Stimulated activated memory B cell treated with anti-CD40 and anti-IgM and Interleukin-4, amounts not matched to agents 10 μg/mL and 1 μg/mL and 100 μg/mL, for 72 hours (primary cell): Measurements from ENCODE around the gene GRM4.

ENCODE experiments used
- ATAC-seq: fragments of 150-1000 bp; cut with Tn5 transposase; 2 replicates; pipeline ENCODE4 v1.10.0; 2021
- H3K27ac Mint-ChIP-seq: one replicate; pipeline ENCODE4 v1.8.0; 2022; ENCODE audit warnings: mild to moderate bottlenecking, mixed read lengths
- H3K27me3 Mint-ChIP-seq: one replicate; pipeline ENCODE4 v1.8.0; 2022; ENCODE audit warnings: mixed read lengths
- H3K36me3 Mint-ChIP-seq: one replicate; pipeline ENCODE4 v1.8.0; 2022; ENCODE audit warnings: mixed read lengths
- H3K4me1 Mint-ChIP-seq: one replicate; pipeline ENCODE4 v1.8.0; 2022; ENCODE audit warnings: mixed read lengths
- H3K4me3 Mint-ChIP-seq: one replicate; pipeline ENCODE4 v1.8.0; 2022; ENCODE audit warnings: mild to moderate bottlenecking, moderate library complexity, mixed read lengths
- H3K9me3 Mint-ChIP-seq: one replicate; pipeline ENCODE4 v1.8.0; 2022; ENCODE audit warnings: mixed read lengths

The GRM4 gene

DNA sequence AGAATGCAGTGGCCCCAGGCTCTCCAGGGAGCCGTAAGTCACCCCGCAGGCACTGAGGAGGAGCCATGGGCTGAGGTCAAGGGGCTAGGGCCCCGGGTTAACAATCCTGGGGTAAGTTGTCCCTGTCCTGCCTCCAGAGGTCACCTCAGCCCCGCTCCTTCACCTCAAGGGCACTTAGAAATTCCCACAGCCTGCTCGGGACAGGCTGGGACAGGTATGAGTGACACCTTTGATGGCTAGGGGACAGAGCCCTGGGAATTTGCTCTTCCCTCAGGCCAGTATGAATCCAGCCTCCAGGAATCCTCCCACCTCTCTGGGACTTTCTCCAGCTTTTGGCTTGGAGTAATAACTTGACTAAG, 3.5 kb upstream of the GRM4 start:
- Mint-ChIP-seq H3K27me3 (peaks cover 84% of the 10 kb centered on the region), H3K4me3 (no peak overlapping the region), H3K36me3 (no peaks in the 10 kb centered on the region), H3K9me3 (no peaks in the 10 kb centered on the region), H3K27ac (no peak overlapping the region), H3K4me1 (peaks cover 25% of the 10 kb centered on the region)
- ATAC-seq: no peak

DNA sequence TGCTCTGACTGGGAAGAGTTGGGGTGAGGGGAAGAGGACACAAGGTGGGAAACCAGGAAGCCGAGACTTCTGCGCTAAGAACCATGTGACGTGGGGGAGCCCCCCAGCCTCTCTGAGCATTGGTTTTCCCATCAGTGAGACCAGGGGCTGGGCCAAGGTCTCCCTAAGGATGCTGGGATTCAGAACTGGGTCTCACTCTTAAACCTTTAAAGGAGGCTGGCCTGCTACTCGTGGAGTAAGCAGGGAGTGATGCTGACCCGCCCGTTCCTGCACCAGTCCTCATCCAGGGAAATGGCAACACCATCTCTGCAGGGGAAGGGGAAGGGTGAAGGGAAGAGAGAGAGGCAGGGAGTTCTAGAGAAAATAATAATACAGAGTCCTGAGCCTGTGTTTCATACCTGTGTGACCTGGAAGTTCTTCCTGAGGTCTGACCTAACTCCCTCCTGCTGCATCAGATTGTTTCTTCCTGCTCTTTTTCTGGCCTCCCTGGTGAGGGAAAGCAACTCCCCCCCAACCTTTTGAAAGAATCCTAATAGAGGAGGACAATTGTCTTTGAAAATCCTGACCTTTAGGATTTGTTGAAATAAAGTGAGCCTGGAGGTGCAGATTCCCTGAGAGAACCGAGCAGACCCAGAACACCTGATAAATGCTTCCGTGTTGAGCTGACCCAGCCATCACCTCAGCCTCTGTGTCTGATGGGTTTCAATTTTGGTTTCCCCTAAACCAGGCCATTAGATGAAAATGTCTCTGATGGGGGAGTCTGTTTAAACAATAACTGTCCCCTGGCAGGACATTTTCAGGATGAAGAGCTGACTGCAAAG, 3.0 kb upstream of the GRM4 start:
- H3K27ac Mint-ChIP-seq: no peak overlapping the region
- H3K36me3 Mint-ChIP-seq: no peaks in the 10 kb centered on the region
- no peak for ATAC-seq
- no peaks in the 10 kb centered on the region for H3K9me3 Mint-ChIP-seq
- peaks cover 84% of the 10 kb centered on the region for H3K27me3 Mint-ChIP-seq
- no peak overlapping the region for H3K4me3 Mint-ChIP-seq
- peaks cover 24% of the 10 kb centered on the region for H3K4me1 Mint-ChIP-seq

DNA sequence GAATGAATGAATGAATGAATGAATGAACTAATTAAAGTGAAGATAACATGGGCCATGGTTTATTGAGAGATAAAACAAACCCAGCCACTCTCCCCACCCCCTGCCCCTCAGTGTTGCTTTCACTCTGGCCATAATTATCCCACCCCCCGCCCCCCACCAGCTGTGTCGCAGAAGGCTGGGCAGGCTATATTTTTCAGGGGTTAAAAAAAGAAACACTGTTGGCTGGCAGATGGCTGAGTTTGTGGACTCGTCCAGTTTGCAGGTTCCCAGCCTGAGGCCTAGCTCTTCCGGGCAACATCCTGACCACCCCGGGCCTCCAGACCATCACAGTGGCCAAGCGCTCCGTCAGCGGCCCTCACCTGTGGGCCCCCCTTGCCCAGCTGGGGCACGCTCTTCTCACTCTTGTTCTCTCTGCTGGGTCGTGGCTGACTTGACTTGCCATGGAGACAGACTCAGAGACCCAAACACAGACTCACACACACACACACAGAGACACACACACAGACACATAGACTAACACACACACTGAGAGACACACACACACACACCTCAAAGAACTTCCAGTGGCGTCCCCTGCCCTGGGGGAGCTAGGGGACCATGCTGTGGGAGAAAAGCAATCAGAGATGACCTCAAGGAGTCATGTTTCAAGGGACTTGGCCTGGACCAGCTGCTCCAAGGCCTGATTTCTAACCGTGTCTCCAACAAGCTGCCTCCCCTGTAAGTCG, 2.2 kb upstream of the GRM4 start:
- H3K4me3 Mint-ChIP-seq: no peak overlapping the region
- no peak for ATAC-seq
- no peaks in the 10 kb centered on the region for H3K9me3 Mint-ChIP-seq
- no peak overlapping the region for H3K27ac Mint-ChIP-seq
- H3K4me1 Mint-ChIP-seq: peaks cover 25% of the 10 kb centered on the region
- H3K27me3 Mint-ChIP-seq: peaks cover 84% of the 10 kb centered on the region
- H3K36me3 Mint-ChIP-seq: no peaks in the 10 kb centered on the region

DNA sequence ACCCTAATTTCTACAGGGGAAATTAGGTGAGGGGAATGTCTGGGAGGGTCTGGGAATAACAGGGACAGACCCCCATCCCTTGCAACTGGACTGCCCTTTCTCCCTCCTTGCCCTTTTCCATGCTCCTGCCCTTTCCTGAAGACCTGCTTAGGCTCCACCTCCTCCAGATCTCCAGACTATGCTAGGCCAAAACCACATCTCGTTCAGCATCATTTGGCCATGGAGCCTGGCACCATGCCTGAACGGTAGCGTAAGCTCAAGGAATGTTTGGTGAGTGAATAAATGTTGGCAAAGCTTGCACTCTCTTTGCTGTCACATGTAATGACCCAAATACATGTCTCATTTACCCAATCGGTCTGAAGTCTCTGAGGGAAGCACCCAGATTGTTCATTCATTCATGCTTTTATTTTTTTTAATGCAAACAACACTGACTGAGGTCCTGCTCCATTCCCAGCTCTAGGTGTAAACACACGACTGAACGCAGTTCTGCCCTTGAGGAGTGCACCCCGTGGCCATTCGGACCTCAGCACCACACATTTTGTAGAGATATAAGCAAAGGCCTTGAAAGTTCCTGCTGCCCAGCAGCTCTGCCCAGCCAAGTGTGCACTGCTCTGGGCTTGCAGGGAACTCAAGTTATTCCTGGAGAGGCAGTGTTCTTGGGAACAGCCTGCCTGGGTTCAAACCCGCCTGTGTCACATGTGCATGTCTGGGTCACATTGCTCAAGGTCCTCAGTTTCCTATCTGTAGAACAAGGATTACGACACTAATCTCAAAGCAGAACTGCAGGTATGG, 1.1 kb upstream of the GRM4 start:
- ATAC-seq: no peak
- Mint-ChIP-seq H3K36me3 (no peaks in the 10 kb centered on the region), H3K27ac (no peak overlapping the region), H3K27me3 (peaks cover 84% of the 10 kb centered on the region), H3K4me1 (peaks cover 31% of the 10 kb centered on the region), H3K9me3 (no peaks in the 10 kb centered on the region), H3K4me3 (no peak overlapping the region)

DNA sequence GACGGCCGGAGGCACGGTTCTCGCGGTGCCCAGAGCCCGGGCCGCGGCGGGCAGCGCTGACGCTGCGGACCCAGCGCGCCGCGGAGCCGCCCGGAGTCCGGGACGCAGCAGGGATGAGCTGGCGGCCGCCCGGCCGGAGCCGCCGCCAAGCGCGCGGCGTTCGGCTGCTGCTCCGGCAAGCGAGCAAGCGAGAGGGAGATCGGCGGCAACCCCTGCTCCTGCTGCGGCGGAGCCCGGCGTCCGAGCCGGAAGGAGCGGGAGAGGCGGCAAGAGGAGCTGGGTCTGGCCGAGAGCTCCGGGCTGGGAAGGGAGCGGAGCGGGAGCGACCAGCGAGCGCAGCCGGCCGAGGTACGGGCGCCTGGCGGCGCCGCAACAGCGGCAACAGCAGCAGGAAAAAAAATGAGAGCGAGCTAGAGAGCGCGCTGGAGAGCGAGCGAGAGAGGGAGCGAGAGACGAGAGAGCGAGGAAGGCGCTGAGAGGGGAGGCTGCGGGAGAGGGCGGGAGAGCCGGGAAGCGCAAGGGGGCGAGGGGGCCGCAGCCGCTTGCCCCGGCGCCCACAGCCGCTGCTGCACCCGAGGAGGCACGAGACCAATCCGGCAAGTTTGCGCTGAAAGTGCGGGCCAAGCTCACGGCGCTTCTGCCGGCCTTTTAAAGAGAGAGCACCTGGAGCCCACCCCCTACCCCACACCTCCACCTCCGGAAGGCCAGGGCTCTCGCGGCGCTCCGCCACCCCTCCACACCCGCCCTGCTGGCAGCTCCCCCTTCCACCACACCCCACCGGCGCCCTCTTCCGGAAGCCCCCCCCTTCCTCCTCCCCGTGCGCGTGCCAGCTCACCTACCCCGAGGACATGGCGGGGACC, 496 bp downstream of the GRM4 start:
- peaks cover 84% of the 10 kb centered on the region for H3K27me3 Mint-ChIP-seq
- H3K27ac Mint-ChIP-seq: no peak overlapping the region
- H3K9me3 Mint-ChIP-seq: no peaks in the 10 kb centered on the region
- H3K4me3 Mint-ChIP-seq: peak overlapping the region; percentile 77
- H3K36me3 Mint-ChIP-seq: no peaks in the 10 kb centered on the region
- ATAC-seq: peak; percentile 41
- peaks cover 31% of the 10 kb centered on the region for H3K4me1 Mint-ChIP-seq

DNA sequence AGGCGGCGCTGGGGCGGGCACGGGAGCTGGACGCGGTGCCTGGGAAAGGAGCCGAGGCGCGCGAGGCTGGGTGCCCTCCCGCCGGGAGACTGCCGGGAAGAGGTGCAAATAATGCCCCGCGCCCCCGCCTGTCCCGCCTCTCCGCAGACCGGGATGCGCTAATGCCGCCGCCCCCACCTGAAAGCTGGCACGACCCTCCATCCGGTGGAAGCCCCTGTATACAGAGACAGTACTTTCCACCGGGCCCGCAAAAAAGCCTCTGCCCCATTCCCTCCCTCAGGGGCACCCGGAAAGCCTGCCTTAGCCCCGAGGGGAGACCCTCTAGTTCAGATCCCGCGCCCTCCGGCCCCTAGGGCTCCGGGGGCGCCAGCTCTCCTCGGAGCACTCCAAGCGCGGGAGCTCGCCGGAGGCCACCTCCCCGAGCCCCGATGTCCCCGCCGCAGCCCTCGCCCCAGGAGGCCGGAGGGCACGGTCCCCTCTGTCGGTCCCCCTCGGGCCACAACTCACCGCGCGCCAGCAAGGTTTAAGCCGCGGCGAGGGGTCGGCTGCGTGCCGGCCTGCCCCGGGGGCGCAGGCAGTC, 1.2 kb downstream of the GRM4 start:
- Mint-ChIP-seq H3K27ac (no peak overlapping the region), H3K27me3 (peaks cover 84% of the 10 kb centered on the region), H3K9me3 (no peaks in the 10 kb centered on the region), H3K4me1 (peaks cover 31% of the 10 kb centered on the region), H3K36me3 (no peaks in the 10 kb centered on the region), H3K4me3 (peak overlapping the region; percentile 51)
- ATAC-seq: peak; percentile 21

DNA sequence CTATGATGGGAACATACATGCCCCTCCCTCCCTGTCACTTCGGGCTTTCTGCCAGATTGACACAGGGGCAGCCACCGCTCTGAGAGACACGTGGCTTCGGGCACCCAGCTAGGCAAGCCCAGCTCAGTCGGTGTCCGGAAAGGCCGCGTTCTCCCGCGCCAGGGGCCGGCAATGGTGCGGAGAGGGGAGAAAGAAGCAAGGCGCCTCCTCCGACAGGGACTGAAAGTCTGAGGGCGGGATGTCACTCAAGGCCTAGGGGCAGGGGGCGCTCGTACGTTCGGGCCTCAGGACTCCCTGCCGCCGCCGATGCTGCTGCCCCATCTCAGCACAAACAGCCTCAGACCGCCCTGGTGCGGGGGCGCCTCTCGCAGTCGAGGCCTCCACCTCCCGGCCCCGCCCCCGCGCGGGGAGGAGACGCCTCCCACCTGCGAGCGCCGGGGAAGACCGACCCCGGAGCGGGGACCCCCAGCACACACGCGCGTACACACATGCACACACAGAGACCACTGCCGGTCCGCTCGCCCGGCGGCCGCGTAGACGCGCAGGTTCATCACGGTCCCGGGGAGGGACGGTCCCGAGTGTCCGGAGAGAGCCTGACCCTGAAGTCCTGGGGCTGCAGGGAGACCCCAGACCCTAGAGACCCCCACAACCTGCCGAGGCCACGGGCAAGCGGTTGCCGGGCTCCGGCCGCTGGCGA, 1.9 kb downstream of the GRM4 start:
- Mint-ChIP-seq H3K9me3 (no peaks in the 10 kb centered on the region), H3K4me1 (peaks cover 31% of the 10 kb centered on the region), H3K27ac (no peak overlapping the region), H3K27me3 (peaks cover 88% of the 10 kb centered on the region), H3K4me3 (peak overlapping the region; percentile 66), H3K36me3 (no peaks in the 10 kb centered on the region)
- ATAC-seq: peak; percentile 49

DNA sequence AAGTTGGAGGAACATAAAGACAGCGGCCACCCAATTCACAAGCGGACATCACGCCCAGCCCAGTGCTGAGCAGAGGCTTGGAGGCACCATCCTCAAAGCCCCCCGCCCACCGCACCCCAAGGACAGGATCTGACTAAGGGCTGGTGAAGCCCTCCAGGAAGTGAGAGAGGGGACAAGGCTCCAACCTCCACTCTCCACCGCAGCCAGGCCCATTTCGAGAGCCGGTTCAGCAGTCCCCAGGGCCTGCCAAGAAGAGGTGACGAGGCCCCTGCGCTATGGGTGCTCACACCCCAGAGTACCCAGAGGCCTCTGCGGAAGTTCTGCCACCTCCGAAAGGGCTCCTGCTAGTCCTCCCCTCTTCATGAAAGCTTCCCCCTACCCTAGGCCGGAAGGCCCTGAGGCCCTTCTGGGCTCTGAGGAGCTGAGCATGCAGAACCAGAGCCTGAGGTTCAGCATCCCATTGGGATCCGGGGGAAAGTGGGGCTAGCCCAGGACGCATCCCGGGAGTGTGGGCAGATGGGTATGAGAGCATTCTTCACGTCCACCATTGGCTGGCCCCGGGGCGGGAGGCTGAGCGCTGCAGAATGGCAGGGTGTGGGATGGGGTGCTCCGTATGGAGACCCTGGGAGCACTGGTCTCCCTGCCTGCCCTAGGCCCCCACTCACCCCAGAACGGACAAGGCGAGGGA, 2.5 kb downstream of the GRM4 start:
- H3K9me3 Mint-ChIP-seq: no peaks in the 10 kb centered on the region
- H3K4me1 Mint-ChIP-seq: peaks cover 31% of the 10 kb centered on the region
- ATAC-seq: no peak
- H3K27me3 Mint-ChIP-seq: peaks cover 91% of the 10 kb centered on the region
- H3K27ac Mint-ChIP-seq: no peak overlapping the region
- no peaks in the 10 kb centered on the region for H3K36me3 Mint-ChIP-seq
- peak overlapping the region; percentile 66 for H3K4me3 Mint-ChIP-seq

DNA sequence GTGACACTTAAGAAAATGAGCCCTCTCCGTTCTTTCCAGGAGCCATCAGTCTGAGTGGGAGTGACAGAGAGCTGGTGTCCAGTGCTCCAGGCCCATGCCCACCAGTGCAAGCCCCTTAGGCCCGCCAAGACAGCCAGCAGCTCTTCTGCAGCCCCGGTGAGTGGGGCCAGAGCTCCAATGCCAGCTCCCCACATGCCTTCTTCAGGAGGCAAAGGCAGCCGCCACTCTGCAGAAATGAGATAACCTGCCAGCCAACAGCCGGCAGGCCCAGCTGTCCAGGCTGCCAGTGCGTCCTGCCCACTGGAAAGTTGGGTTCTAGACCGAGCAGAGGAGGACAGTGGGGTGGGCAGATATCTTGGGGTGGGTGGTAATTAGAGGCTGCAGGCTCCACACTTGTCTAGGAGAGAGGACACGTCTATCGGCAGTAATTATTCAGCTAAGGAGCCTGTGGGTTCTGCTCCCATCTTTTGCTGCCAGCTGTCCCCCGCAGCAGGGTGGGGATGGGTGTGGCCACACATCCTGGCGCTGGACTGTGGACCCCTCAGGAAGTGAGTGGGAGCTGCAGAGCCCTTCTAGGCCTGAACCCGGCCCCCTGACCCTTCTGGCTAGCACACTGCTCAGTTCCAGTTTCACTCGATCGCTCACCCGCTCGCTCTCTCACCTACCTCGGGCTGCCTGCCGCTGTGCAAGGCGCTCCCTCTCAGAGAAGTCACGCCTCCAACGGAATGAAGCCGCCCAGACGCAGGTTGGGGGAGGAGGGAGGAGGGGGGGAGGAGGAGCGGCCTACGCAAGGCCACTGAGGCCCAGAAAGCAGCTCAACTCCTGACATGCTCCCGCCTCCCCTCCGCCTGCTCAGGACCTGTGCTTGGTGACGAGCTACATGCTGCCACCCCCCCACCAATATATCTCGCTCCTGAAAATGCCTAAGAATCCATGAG, 3.6 kb downstream of the GRM4 start:
- H3K27ac Mint-ChIP-seq: no peak overlapping the region

DNA sequence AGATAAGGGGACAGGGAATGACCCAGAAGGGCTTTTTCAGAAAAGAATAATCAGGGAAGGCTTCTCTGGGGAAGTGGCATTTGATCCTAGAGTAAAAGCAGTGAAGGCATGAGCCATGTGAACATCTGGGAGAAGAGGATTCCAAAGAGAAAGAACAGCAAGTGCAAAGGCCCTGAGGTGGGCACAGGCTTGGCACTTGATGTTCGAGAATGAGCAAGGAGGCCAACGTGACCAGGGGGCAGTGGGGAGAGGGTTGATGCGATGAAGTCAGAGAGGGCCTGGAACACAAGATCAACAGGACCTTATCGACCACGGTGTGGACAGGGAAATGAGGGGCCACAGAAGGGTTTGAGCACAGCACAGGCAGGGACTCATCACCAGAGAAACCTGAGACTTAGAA, 5.8 kb downstream of the GRM4 start:
- Mint-ChIP-seq H3K4me3 (no peak overlapping the region), H3K36me3 (no peaks in the 10 kb centered on the region), H3K4me1 (peaks cover 23% of the 10 kb centered on the region), H3K27me3 (peaks cover 93% of the 10 kb centered on the region), H3K27ac (no peak overlapping the region), H3K9me3 (no peaks in the 10 kb centered on the region)
- no peak for ATAC-seq

More for the DNA sequence above, 3.6 kb downstream of the GRM4 start:
- Mint-ChIP-seq H3K4me1 (peaks cover 31% of the 10 kb centered on the region), H3K9me3 (no peaks in the 10 kb centered on the region), H3K27me3 (peaks cover 95% of the 10 kb centered on the region), H3K4me3 (no peak overlapping the region), H3K36me3 (no peaks in the 10 kb centered on the region)
- ATAC-seq: no peak

DNA sequence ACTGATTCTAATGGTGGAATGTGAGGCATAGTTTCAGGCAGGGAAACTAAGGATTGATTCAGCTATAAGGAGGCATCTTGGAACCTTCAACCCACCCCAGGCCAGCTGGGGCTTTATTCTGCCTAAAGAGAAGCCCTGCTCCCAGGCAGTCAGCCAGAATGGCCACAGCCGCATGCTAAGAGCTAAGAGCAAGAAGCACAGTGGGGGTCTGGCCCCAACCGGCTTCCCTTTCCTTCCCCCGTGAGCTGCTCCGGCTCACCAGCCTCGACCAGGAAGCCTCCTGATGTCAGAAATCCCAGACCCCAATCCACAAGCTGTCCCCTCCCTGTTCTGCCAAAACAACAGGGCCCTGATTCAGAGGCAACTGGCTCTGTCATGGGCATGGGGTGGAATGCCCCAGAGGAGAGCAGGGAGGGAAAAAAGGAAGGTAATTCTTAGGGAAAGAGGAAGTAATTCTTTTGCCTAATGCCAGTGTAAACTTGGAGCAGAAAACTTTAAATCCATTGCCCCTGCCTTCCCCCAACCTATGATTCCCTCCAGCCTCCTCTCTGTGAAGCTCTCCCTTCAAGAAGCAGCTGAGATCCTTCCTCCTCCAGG, 6.9 kb downstream of the GRM4 start:
- Mint-ChIP-seq H3K4me3 (no peak overlapping the region), H3K27ac (no peak overlapping the region), H3K36me3 (no peaks in the 10 kb centered on the region), H3K4me1 (peaks cover 16% of the 10 kb centered on the region), H3K27me3 (peaks cover 94% of the 10 kb centered on the region), H3K9me3 (no peaks in the 10 kb centered on the region)
- ATAC-seq: no peak

DNA sequence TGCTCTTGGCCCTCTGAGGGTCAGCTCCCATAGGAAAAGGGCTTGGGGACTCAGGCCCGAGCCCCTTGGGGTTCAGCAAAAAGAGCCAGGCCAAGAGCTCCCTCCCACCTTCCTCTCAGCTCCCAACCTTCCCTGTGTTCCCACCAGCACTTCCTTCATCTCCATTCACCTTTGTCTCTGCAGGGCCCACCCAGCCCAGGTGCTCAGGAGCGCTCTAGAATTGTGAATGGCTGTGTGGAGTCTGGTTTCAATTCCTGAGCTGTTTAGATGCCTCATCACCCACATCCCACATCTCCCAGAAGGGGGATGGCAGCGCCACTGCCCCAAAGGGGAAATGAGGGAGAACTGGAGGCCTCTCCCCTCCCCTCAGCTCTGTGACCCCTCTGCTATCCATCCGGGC, 7.7 kb downstream of the GRM4 start:
- H3K36me3 Mint-ChIP-seq: no peaks in the 10 kb centered on the region
- H3K9me3 Mint-ChIP-seq: no peaks in the 10 kb centered on the region
- no peak for ATAC-seq
- H3K4me1 Mint-ChIP-seq: peaks cover 8% of the 10 kb centered on the region
- H3K27me3 Mint-ChIP-seq: peaks cover 91% of the 10 kb centered on the region
- H3K27ac Mint-ChIP-seq: no peak overlapping the region
- H3K4me3 Mint-ChIP-seq: no peak overlapping the region
